NT2/D1 (cell line): ENCODE measurements around the gene PLAAT3.
"Not testable (repeated sequence)": the region's sequence is repeated elsewhere in the genome, so short reads cannot be mapped to it uniquely, and the experiment has no call there.

Experiments used
- DNase-seq: peaks from one replicate; pipeline ENCODE4 v3.0.0-alpha.2; 2011; ENCODE audit warnings: low read depth, low spot score
- H3K27me3 ChIP-seq: 2 replicates; pipeline ENCODE4 v1.6.0; 2011; ENCODE audit warnings: mild to moderate bottlenecking; ENCODE audit not compliant: insufficient read length, insufficient read depth
- H3K36me3 ChIP-seq: 2 replicates; pipeline ENCODE4 v1.6.1; 2011; ENCODE audit warnings: mild to moderate bottlenecking, low read length, mixed read lengths; ENCODE audit not compliant: insufficient read depth, insufficient read length
- H3K4me1 ChIP-seq: 2 replicates; pipeline ENCODE4 v1.5.1; 2011; ENCODE audit not compliant: insufficient read depth, insufficient read length
- H3K4me3 ChIP-seq: 2 replicates; pipeline ENCODE4 v1.5.1; 2011; ENCODE audit warnings: low read depth; ENCODE audit not compliant: insufficient read length
- H3K9ac ChIP-seq: 2 replicates; pipeline ENCODE4 v1.6.0; 2011; ENCODE audit warnings: low read depth; ENCODE audit not compliant: insufficient read length
- H3K9me3 ChIP-seq: 2 replicates; pipeline ENCODE4 v1.5.1; 2011; ENCODE audit warnings: mild to moderate bottlenecking, low read length; ENCODE audit not compliant: insufficient read depth
- SUZ12 ChIP-seq: IDR thresholded peaks from 2 replicates; pipeline ENCODE4 v1.6.1; 2011; ENCODE audit not compliant: insufficient read length, insufficient read depth; ENCODE audit errors: extremely low read depth
- YY1 ChIP-seq: IDR thresholded peaks from 2 replicates; pipeline ENCODE4 v1.6.1; 2011; ENCODE audit not compliant: insufficient read length, insufficient read depth
- ZNF274 ChIP-seq: IDR thresholded peaks from 2 replicates; pipeline ENCODE4 v1.6.1; 2011; ENCODE audit warnings: mild to moderate bottlenecking, low read depth, low read length

Gene PLAAT3

GRCh38 chr11:63590024-63590788, 24.0 kb downstream of the PLAAT3 start:
- Histone ChIP-seq H3K9me3 (no peaks in the 10 kb centered on the region), H3K36me3 (no peaks in the 10 kb centered on the region)
- TF ChIP-seq YY1 = no peak
- TF ChIP-seq SUZ12 = no peak
- no peak for TF ChIP-seq ZNF274

GRCh38 chr11:63589000-63589399, 25.2 kb downstream of the PLAAT3 start:
- no peaks in the 10 kb centered on the region; the same call in 1 of the 2 replicates for H3K9me3 ChIP-seq
- H3K4me1 ChIP-seq = no peaks in the 10 kb centered on the region
- DNase-seq = no peak
- H3K9ac ChIP-seq = no peak overlapping the region
- TF ChIP-seq ZNF274 (no peak), SUZ12 (no peak), YY1 (no peak)
- no peaks in the 10 kb centered on the region for H3K27me3 ChIP-seq
- no peaks in the 10 kb centered on the region for H3K36me3 ChIP-seq
- no peak overlapping the region for H3K4me3 ChIP-seq

More at GRCh38 chr11:63590024-63590788, 24.0 kb downstream of the PLAAT3 start:
- Histone ChIP-seq H3K27me3 (no peaks in the 10 kb centered on the region), H3K4me1 (no peaks in the 10 kb centered on the region), H3K4me3 (no peak overlapping the region), H3K9ac (no peak overlapping the region)
- DNase-seq = no peak

- TF ChIP-seq YY1 (no peak), SUZ12 (no peak), ZNF274 (no peak)
- no peaks in the 10 kb centered on the region for H3K27me3 ChIP-seq
- H3K36me3 ChIP-seq = no peaks in the 10 kb centered on the region
- peaks cover 19% of the 10 kb centered on the region for H3K9me3 ChIP-seq
- H3K9ac ChIP-seq = no peak overlapping the region
- no peak for DNase-seq
- no peak overlapping the region for H3K4me3 ChIP-seq
- no peaks in the 10 kb centered on the region for H3K4me1 ChIP-seq
These were observed 27.6 kb downstream of the PLAAT3 start for GRCh38 chr11:63586451-63587166.

GRCh38 chr11:63583357-63583677, 30.9 kb downstream of the PLAAT3 start:
- Histone ChIP-seq H3K9me3 (peaks cover 39% of the 10 kb centered on the region), H3K36me3 (no peaks in the 10 kb centered on the region), H3K9ac (no peak overlapping the region), H3K4me1 (no peaks in the 10 kb centered on the region), H3K4me3 (no peak overlapping the region), H3K27me3 (no peaks in the 10 kb centered on the region)
- TF ChIP-seq SUZ12 (no peak), ZNF274 (no peak), YY1 (no peak)
- DNase-seq = no peak

GRCh38 chr11:63581224-63581623, 33.0 kb downstream of the PLAAT3 start:
- not testable (repeated sequence) for H3K36me3 ChIP-seq, DNase-seq

GRCh38 chr11:63578882-63579281, 35.4 kb downstream of the PLAAT3 start:
- not testable (repeated sequence) for H3K4me3 ChIP-seq, H3K9ac ChIP-seq, DNase-seq, H3K36me3 ChIP-seq, H3K27me3 ChIP-seq, H3K4me1 ChIP-seq
- H3K9me3 ChIP-seq = peaks cover 39% of the 10 kb centered on the region

More at GRCh38 chr11:63581224-63581623, 33.0 kb downstream of the PLAAT3 start:
- H3K9me3 ChIP-seq = peaks cover 39% of the 10 kb centered on the region
- H3K9ac ChIP-seq, H3K4me1 ChIP-seq, H3K27me3 ChIP-seq, H3K4me3 ChIP-seq: not testable (repeated sequence)

- H3K36me3 ChIP-seq = no peaks in the 10 kb centered on the region
- no peaks in the 10 kb centered on the region for H3K27me3 ChIP-seq
- peaks cover 4% of the 10 kb centered on the region for H3K9me3 ChIP-seq
- TF ChIP-seq ZNF274 = no peak
- TF ChIP-seq YY1 = no peak
- TF ChIP-seq SUZ12 = no peak
- no peak for DNase-seq
- H3K4me3 ChIP-seq = no peak overlapping the region
- H3K4me1 ChIP-seq = no peaks in the 10 kb centered on the region
- no peak overlapping the region for H3K9ac ChIP-seq
These were observed 39.2 kb downstream of the PLAAT3 start for GRCh38 chr11:63574856-63575602.
